HCT116 (cell line): ENCODE data around the gene ZBTB24. TPM values are rescaled to one million over a fixed set of nuclear protein-coding genes. Genes with fewer than 3 reads are reported as not detected.
A peak's percentile ranks its signal among the peaks of the same experiment; 100 is the strongest.

ENCODE experiments used
- ATAC-seq: fragments of 200-7000 bp; cut with Tn5 transposase; 2 replicates; pipeline ENCODE4 v1.9.1; 2020; ENCODE audit warnings: mild to moderate bottlenecking, moderate library complexity
- BruUV-seq: library from RNA; stranded (reverse); fragments of 400-500 nt; replicated peaks from 2 replicates; lab custom pipeline; 2021; lab: Mats Ljungman, UMichigan
- CTCF ChIA-PET: fragments of 300-600 bp; sonication (Branson Sonifier 250); formaldehyde crosslinking; loops from one replicate; lab custom pipeline; 2021; ENCODE audit warnings: antibody characterized with exemption; lab: Charles Lee
- POLR2A ChIA-PET: fragments of 300-600, 350-600 bp; sonication (Branson Sonifier 250); formaldehyde crosslinking; loops from one replicate; lab custom pipeline; 2021; ENCODE audit warnings: antibody characterized with exemption; lab: Charles Lee
- RAD21 ChIA-PET, 2 experiments: fragments of 300-600 bp; sonication (Branson Sonifier 250); formaldehyde crosslinking; loops; one replicate each; lab custom pipeline; 2023; ENCODE audit warnings: low total read pairs in 2 of 2; ENCODE audit not compliant: uncharacterized antibody in 2 of 2, unreplicated experiment in 2 of 2, low non-redundant PET in 1 of 2; lab: Charles Lee
- DNase-seq: peaks from one replicate; pipeline ENCODE4 v3.0.0-alpha.2; 2010; ENCODE audit warnings: low read depth, low spot score
- H2AFZ ChIP-seq: fragments of 200-600 bp; shearing (Covaris generic), sonication (generic); 2 replicates; pipeline ENCODE4 v1.6.1; 2017; ENCODE audit warnings: low read depth, mixed run types, mixed read lengths, antibody characterized with exemption, low read length; ENCODE audit not compliant: poor library complexity, severe bottlenecking
- H3K27ac ChIP-seq: 2 replicates; pipeline ENCODE4 v1.5.1; 2012; ENCODE audit warnings: low read depth, low read length
- H3K27me3 ChIP-seq: fragments of 200-600 bp; sonication (generic); 2 replicates; pipeline ENCODE4 v1.6.1; 2016; ENCODE audit warnings: mixed run types, low read length, mixed read lengths; ENCODE audit not compliant: insufficient read depth
- H3K36me3 ChIP-seq, 2 experiments: fragments of 200-500 bp in 1 of 2; fragments of 200-600 bp in 1 of 2; sonication (Bioruptor generic) in 1 of 2; sonication (generic) in 1 of 2; 2 replicates each; pipeline versions ENCODE4 v1.5.1 to v1.6.1; 2014 to 2016; ENCODE audit warnings: low read length in 2 of 2, inconsistent platforms in 1 of 2, mixed read lengths in 1 of 2, mixed run types in 1 of 2; ENCODE audit not compliant: insufficient read depth in 2 of 2, control insufficient read depth in 1 of 2
- H3K4me1 ChIP-seq, 2 experiments: fragments of 200-600 bp in 1 of 2; sonication (generic) in 1 of 2; 2 replicates each; pipeline versions ENCODE4 v1.5.1 to v1.6.1; 2012 to 2017; ENCODE audit warnings: low read length in 2 of 2, inconsistent platforms in 1 of 2, mild to moderate bottlenecking in 1 of 2, mixed read lengths in 1 of 2, mixed run types in 1 of 2, moderate library complexity in 1 of 2; ENCODE audit not compliant: insufficient read depth in 2 of 2, control insufficient read depth in 1 of 2
- H3K4me2 ChIP-seq: fragments of 200-600 bp; sonication (generic); 2 replicates; pipeline ENCODE4 v1.6.1; 2017; ENCODE audit warnings: mixed run types, low read length, mixed read lengths
- H3K4me3 ChIP-seq, 2 experiments: fragments of 200-600 bp in 1 of 2; sonication (generic) in 1 of 2; replicated peaks in 1 of 2; 2 replicates each; pipeline ENCODE4 v1.5.1; 2011 to 2016; ENCODE audit warnings: low read length in 2 of 2, control low read depth in 1 of 2, low read depth in 1 of 2, mild to moderate bottlenecking in 1 of 2, mixed read lengths in 1 of 2, mixed run types in 1 of 2
- H3K79me2 ChIP-seq: fragments of 200-600 bp; sonication (generic); 2 replicates; pipeline ENCODE4 v1.6.1; 2017; ENCODE audit warnings: mild to moderate bottlenecking, mixed run types, low read length, moderate library complexity, mixed read lengths; ENCODE audit not compliant: insufficient read depth
- H3K9ac ChIP-seq: fragments of 200-600 bp; sonication (generic); 2 replicates; pipeline ENCODE4 v1.6.1; 2016; ENCODE audit warnings: low read length, mixed read lengths
- H3K9me2 ChIP-seq: fragments of 200-600 bp; sonication (generic), shearing (Covaris generic); 2 replicates; pipeline ENCODE4 v1.6.1; 2017; ENCODE audit warnings: mixed run types, mild to moderate bottlenecking, moderate library complexity; ENCODE audit not compliant: insufficient read depth
- H3K9me3 ChIP-seq, 2 experiments: fragments of 200-500 bp in 1 of 2; fragments of 200-600 bp in 1 of 2; sonication (Bioruptor generic) in 1 of 2; sonication (generic) in 1 of 2; 2 replicates each; pipeline ENCODE4 v1.6.1; 2014 to 2017; ENCODE audit warnings: low read length in 2 of 2, mixed read lengths in 2 of 2, inconsistent platforms in 1 of 2, low read depth in 1 of 2, mild to moderate bottlenecking in 1 of 2, mixed run types in 1 of 2, moderate library complexity in 1 of 2; ENCODE audit not compliant: control insufficient read depth in 1 of 2, insufficient read depth in 1 of 2
- H4K20me1 ChIP-seq: fragments of 200-600 bp; sonication (generic), shearing (Covaris generic); 2 replicates; pipeline ENCODE4 v1.6.1; 2017; ENCODE audit warnings: mixed run types, mild to moderate bottlenecking, moderate library complexity; ENCODE audit not compliant: insufficient read depth
- CBX3 ChIP-seq: IDR thresholded peaks from 2 replicates; pipeline ENCODE4 v1.6.1; 2012; ENCODE audit warnings: low read depth
- CEBPB ChIP-seq: IDR thresholded peaks from 2 replicates; pipeline ENCODE4 v1.6.1; 2012; ENCODE audit warnings: low read depth
- CTCF ChIP-seq, 3 experiments: fragments of 200-600 bp in 1 of 3; sonication (generic) in 1 of 3; IDR thresholded peaks in 2 of 3; conservative IDR thresholded peaks in 1 of 3; 2 replicates each; pipeline ENCODE4 v1.5.1; 2012 to 2017; ENCODE audit warnings: low read depth in 2 of 3, low read length in 2 of 3, antibody characterized with exemption in 1 of 3, borderline replicate concordance in 1 of 3, control low read depth in 1 of 3, mild to moderate bottlenecking in 1 of 3, mixed read lengths in 1 of 3, mixed run types in 1 of 3, moderate library complexity in 1 of 3; ENCODE audit not compliant: insufficient read depth in 1 of 3
- EGR1 ChIP-seq: IDR thresholded peaks from 2 replicates; pipeline ENCODE4 v1.6.1; 2012; ENCODE audit warnings: low read depth
- EZH2 ChIP-seq: fragments of 200-600 bp; sonication (generic); IDR thresholded peaks from 2 replicates; pipeline ENCODE4 v1.6.1; 2017; ENCODE audit warnings: antibody characterized with exemption, mixed run types
- EZH2phosphoT487 ChIP-seq: fragments of 200-600 bp; IDR thresholded peaks from 2 replicates; pipeline ENCODE4 v1.6.1; 2018; ENCODE audit warnings: antibody characterized with exemption, borderline replicate concordance
- FOSL1 ChIP-seq: IDR thresholded peaks from 2 replicates; pipeline ENCODE4 v1.6.1; 2012; ENCODE audit warnings: low read depth
- JUND ChIP-seq: IDR thresholded peaks from 2 replicates; pipeline ENCODE4 v1.6.1; 2012
- POLR2AphosphoS5 ChIP-seq: IDR thresholded peaks from 2 replicates; pipeline ENCODE4 v1.6.1; 2011; ENCODE audit warnings: mild to moderate bottlenecking, low read depth, low read length, moderate library complexity
- SRF ChIP-seq: IDR thresholded peaks from 2 replicates; pipeline ENCODE4 v1.6.1; 2012; ENCODE audit warnings: low read depth
- ZBTB33 ChIP-seq: IDR thresholded peaks from 2 replicates; pipeline ENCODE4 v1.6.1; 2011; ENCODE audit warnings: mild to moderate bottlenecking, low read length, moderate library complexity; ENCODE audit not compliant: insufficient replicate concordance; ENCODE audit errors: extremely low read depth
- intact Hi-C: fragments of 100-400 bp; cut with micrococcal nuclease; formaldehyde crosslinking; loops from 2 replicates; pipeline ENCODE4 v1.10.0; 2022
- total RNA-seq: library from RNA; stranded (reverse); gene quantifications from one replicate; pipeline ENCODE4 v1.2.1, GENCODE V29; 2021; ENCODE audit not compliant: unreplicated experiment
- TF ChIP-seq, protein P1 (sequence below): IDR thresholded peaks from 2 replicates; pipeline ENCODE4 v1.6.1; 2012

ZBTB24 gene
- total RNA-seq, 1 experiment from 2014 or later = 11.3 TPM

- intact Hi-C loops = no loop called here
- DNase-seq (no peak), ATAC-seq (0 out of 2 replicates have a peak, but pooled peaks have one; percentile 15)
- Histone ChIP-seq H3K9ac (no peak overlapping the region), H3K4me1 (peaks cover 4 to 11% of the 10 kb centered on the region in 2 experiments; a peak in 2 of 4 replicates), H3K79me2 (no peaks in the 10 kb centered on the region), H3K9me2 (no peaks in the 10 kb centered on the region), H3K27ac (no peak overlapping the region), H3K4me2 (no peak overlapping the region), H3K9me3 (no peaks in the 10 kb centered on the region), H3K27me3 (no peaks in the 10 kb centered on the region), H3K36me3 (peaks cover 0 to 5% of the 10 kb centered on the region in 2 experiments; a peak in 1 of 4 replicates), H4K20me1 (no peaks in the 10 kb centered on the region), H2AFZ (no peak overlapping the region), H3K4me3 (no peak overlapping the region)
- BruUV-seq = no TSS peak
- CTCF ChIA-PET = no interaction called here
- RAD21 ChIA-PET = no interaction called here
- POLR2A ChIA-PET = no interaction called here
- TF ChIP-seq CTCF (IDR thresholded peaks at IDR 0.05 in 2 of 3, conservative IDR thresholded peaks at IDR 0.05 in 1 of 3; ENCODE audit: borderline replicate concordance in 1 of 3, insufficient read depth in 1 of 3, low read depth in 2 of 3, low read length in 2 of 3) = no peak
Observed at GRCh38 chr6:109449795-109450673, 33.0 kb downstream of the ZBTB24 start.

GRCh38 chr6:109449064-109449794 lies 33.8 kb downstream of the ZBTB24 start:
- Histone ChIP-seq H3K36me3 (peaks cover 2 to 5% of the 10 kb centered on the region in 2 experiments; a peak in 2 of 4 replicates), H3K9me2 (no peaks in the 10 kb centered on the region), H3K27ac (no peak overlapping the region), H3K4me2 (no peak overlapping the region), H3K27me3 (no peaks in the 10 kb centered on the region), H4K20me1 (no peaks in the 10 kb centered on the region), H2AFZ (no peak overlapping the region), H3K4me3 (no peak overlapping the region), H3K79me2 (no peaks in the 10 kb centered on the region), H3K9ac (no peak overlapping the region), H3K9me3 (no peaks in the 10 kb centered on the region), H3K4me1 (peaks cover 0 to 3% of the 10 kb centered on the region in 2 experiments; a peak in 1 of 4 replicates)
- intact Hi-C loops = no loop called here
- TF ChIP-seq EGR1 (no peak), JUND (no peak), EZH2 (no peak), EZH2phosphoT487 (no peak), CEBPB (no peak), CBX3 (no peak), SRF (no peak), POLR2AphosphoS5 (no peak), ZBTB33 (no peak), FOSL1 (no peak)
- TF ChIP-seq, protein P1, sequence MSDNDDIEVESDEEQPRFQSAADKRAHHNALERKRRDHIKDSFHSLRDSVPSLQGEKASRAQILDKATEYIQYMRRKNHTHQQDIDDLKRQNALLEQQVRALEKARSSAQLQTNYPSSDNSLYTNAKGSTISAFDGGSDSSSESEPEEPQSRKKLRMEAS = no peak
- CTCF ChIA-PET = no interaction called here
- RAD21 ChIA-PET = no interaction called here
- POLR2A ChIA-PET = no interaction called here
- DNase-seq (no peak), ATAC-seq (no peak)
- BruUV-seq = no TSS peak
